Endothelial cell of umbilical vein (primary cell): ENCODE data around the gene CYP11A1. TPM values are rescaled to one million over a fixed set of nuclear protein-coding genes. Genes with fewer than 3 reads are reported as not detected.

Experiments used
- BruUV-seq: library from RNA; stranded (reverse); fragments of 400-500 nt; replicated peaks from 2 replicates; lab custom pipeline; 2021; lab: Mats Ljungman, UMichigan
- CTCF ChIA-PET: fragments of 300-600, 350-600 bp; sonication (Branson Sonifier 250); formaldehyde crosslinking; loops from one replicate; lab custom pipeline; 2021; ENCODE audit warnings: antibody characterized with exemption, inconsistent platforms; lab: Charles Lee
- POLR2A ChIA-PET: fragments of 300-600, 350-600 bp; sonication (Branson Sonifier 250); formaldehyde crosslinking; loops from one replicate; lab custom pipeline; 2021; ENCODE audit warnings: antibody characterized with exemption, inconsistent platforms; lab: Charles Lee
- DNase-seq: peaks from one replicate; pipeline ENCODE4 v3.0.0-alpha.2; 2011; ENCODE audit warnings: low read depth, low spot score
- FAIRE-seq: peaks from 2 replicates; lab custom pipeline; 2011; peaks lifted over from hg19 to GRCh38; lab: Jason Lieb, UNC
- H2AFZ ChIP-seq: 2 replicates; pipeline ENCODE4 v1.6.0; 2012; ENCODE audit warnings: low read depth, low read length, control low read depth, inconsistent platforms
- H3K27ac ChIP-seq: 2 replicates; pipeline ENCODE4 v1.5.1; 2011; ENCODE audit warnings: low read depth, mild to moderate bottlenecking, control low read depth, low read length, moderate library complexity; ENCODE audit not compliant: insufficient read depth
- H3K27me3 ChIP-seq, 2 experiments: 2 replicates each; pipeline versions ENCODE4 v1.6.0 to v1.6.1; 2011; ENCODE audit warnings: low read length in 2 of 2, mixed read lengths in 1 of 2; ENCODE audit not compliant: control insufficient read depth in 2 of 2, insufficient read depth in 2 of 2
- H3K36me3 ChIP-seq, 2 experiments: 2 replicates in 1 of 2; 3 replicates in 1 of 2; pipeline ENCODE4 v1.5.1; 2011; ENCODE audit warnings: low read length in 2 of 2, mild to moderate bottlenecking in 1 of 2, moderate library complexity in 1 of 2; ENCODE audit not compliant: control insufficient read depth in 2 of 2, insufficient read depth in 2 of 2; ENCODE audit errors: extremely low read depth in 1 of 2
- H3K4me1 ChIP-seq: 3 replicates; pipeline ENCODE4 v1.5.1; 2011; ENCODE audit warnings: mild to moderate bottlenecking, low read length; ENCODE audit not compliant: control insufficient read depth, insufficient read depth; ENCODE audit errors: extremely low read depth
- H3K4me2 ChIP-seq: 2 replicates; pipeline ENCODE4 v1.6.1; 2011; ENCODE audit warnings: low read length, control low read depth, mixed read lengths; ENCODE audit not compliant: insufficient read depth
- H3K4me3 ChIP-seq, 3 experiments: fragments of 200-600 bp in 1 of 3; sonication (generic), shearing (Covaris generic) in 1 of 3; replicated peaks in 1 of 3; 2 replicates each; pipeline ENCODE4 v1.5.1; 2011 to 2016; ENCODE audit warnings: control low read depth in 3 of 3, low read length in 3 of 3, mild to moderate bottlenecking in 2 of 3, inconsistent platforms in 1 of 3, low read depth in 1 of 3, moderate library complexity in 1 of 3; ENCODE audit not compliant: insufficient read depth in 1 of 3
- H3K79me2 ChIP-seq: 2 replicates; pipeline ENCODE4 v1.6.0; 2012; ENCODE audit warnings: low read length, inconsistent platforms; ENCODE audit not compliant: control insufficient read depth, insufficient read depth
- H3K9ac ChIP-seq: replicated peaks from 2 replicates; pipeline ENCODE3; 2011; ENCODE audit warnings: low read length, control low read depth; ENCODE audit not compliant: insufficient read depth; ENCODE audit errors: extremely low read depth
- H3K9me1 ChIP-seq: replicated peaks from 3 replicates; pipeline ENCODE4 v1.6.0; 2011; ENCODE audit warnings: mild to moderate bottlenecking, low read length; ENCODE audit not compliant: control insufficient read depth, insufficient read depth; ENCODE audit errors: extremely low read depth
- H3K9me3 ChIP-seq: replicated peaks from 2 replicates; pipeline ENCODE4 v1.5.1; 2012; ENCODE audit warnings: low read length, inconsistent platforms; ENCODE audit not compliant: control insufficient read depth, insufficient read depth
- H4K20me1 ChIP-seq: replicated peaks from 2 replicates; pipeline ENCODE3; 2011; ENCODE audit warnings: mild to moderate bottlenecking, low read length; ENCODE audit not compliant: control insufficient read depth, insufficient read depth; ENCODE audit errors: extremely low read depth
- CTCF ChIP-seq, 2 donors: IDR thresholded peaks; 1 replicate in 1 of 2; 2 replicates in 1 of 2; pipeline ENCODE4 v1.5.1; 2011; ENCODE audit warnings: low read length in 2 of 2, mild to moderate bottlenecking in 2 of 2, moderate library complexity in 2 of 2, control low read depth in 1 of 2, inconsistent platforms in 1 of 2, low read depth in 1 of 2; ENCODE audit not compliant: insufficient read depth in 1 of 2; ENCODE audit errors: extremely low read depth in 1 of 2
- EZH2 ChIP-seq: IDR thresholded peaks from 2 replicates; pipeline ENCODE4 v1.6.1; 2012; ENCODE audit warnings: borderline replicate concordance, low read depth, mild to moderate bottlenecking, moderate library complexity, low read length, inconsistent platforms; ENCODE audit not compliant: severe bottlenecking
- FOS ChIP-seq: IDR thresholded peaks from 2 replicates; pipeline ENCODE4 v1.6.1; 2011; ENCODE audit warnings: mild to moderate bottlenecking, low read length, moderate library complexity, borderline replicate concordance; ENCODE audit not compliant: insufficient read depth
- GATA2 ChIP-seq: IDR thresholded peaks from 2 replicates; pipeline ENCODE4 v1.7.0; 2011; ENCODE audit warnings: low read depth, mild to moderate bottlenecking, moderate library complexity, mixed read lengths, low read length; ENCODE audit not compliant: insufficient read length, insufficient read depth
- JUN ChIP-seq: IDR thresholded peaks from 2 replicates; pipeline ENCODE4 v1.6.1; 2011; ENCODE audit warnings: borderline replicate concordance, low read depth; ENCODE audit not compliant: insufficient read length, insufficient read depth
- MYC ChIP-seq: IDR thresholded peaks from one replicate; pipeline ENCODE4 v1.6.1; 2011; ENCODE audit warnings: mild to moderate bottlenecking, low read depth, low read length
- POLR2A ChIP-seq: IDR thresholded peaks from 2 replicates; pipeline ENCODE4 v1.6.1; 2012; ENCODE audit warnings: low read depth, mild to moderate bottlenecking, control low read depth, low read length
- POLR2AphosphoS5 ChIP-seq: IDR thresholded peaks from 2 replicates; pipeline ENCODE4 v1.6.1; 2012; ENCODE audit warnings: low read depth, mild to moderate bottlenecking, control low read depth, low read length, moderate library complexity; ENCODE audit not compliant: insufficient read depth
- dilution Hi-C: fragments of 300-500 bp; cut with MboI; formaldehyde crosslinking; loops from one replicate; pipeline ENCODE4 v1.15.0; 2019; ENCODE audit warnings: low sequenced_read_pairs; ENCODE audit not compliant: extremely low pct_ligation_motif_present
- intact Hi-C: fragments of 100-400 bp; cut with micrococcal nuclease; formaldehyde crosslinking; loops from one replicate; pipeline ENCODE4 v1.10.0; 2022
- polyA plus RNA-seq, 4 experiments: library from polyadenylated mRNA; depleted of rRNA in 3 of 4; stranded (reverse) in 3 of 4; unstranded in 1 of 4; fragments of >200 nt; gene quantifications; 2 replicates each; pipeline versions ENCODE4 v1.2.1 to v1.2.3, GENCODE V29; 2011 to 2012; ENCODE audit warnings: missing spikeins in 1 of 4
- total RNA-seq: library from RNA; stranded (reverse); gene quantifications from 2 replicates; pipeline ENCODE4 v1.2.3, GENCODE V29; 2021
- TF ChIP-seq, protein P1 (sequence below): IDR thresholded peaks from 2 replicates; pipeline ENCODE4 v1.6.1; 2011; ENCODE audit not compliant: insufficient read depth, insufficient read length

The CYP11A1 gene
- total and polyA plus RNA-seq, 2 donors (not counting 3 experiments of a cell fraction or from before 2014, with no cell fraction given): 0.08 TPM; not detected in 1

GRCh38 chr15:74327756-74328155 lies 39.7 kb downstream of the CYP11A1 start:
- POLR2A ChIA-PET: no interaction called here
- Histone ChIP-seq H3K27ac (no peak overlapping the region), H3K9me1 (no peaks in the 10 kb centered on the region), H3K4me3 (no peak overlapping the region), H3K79me2 (no peaks in the 10 kb centered on the region), H3K4me2 (no peak overlapping the region), H2AFZ (no peak overlapping the region), H4K20me1 (no peaks in the 10 kb centered on the region), H3K9me3 (no peaks in the 10 kb centered on the region), H3K27me3 (peaks cover 0 to 1% of the 10 kb centered on the region in 2 experiments), H3K36me3 (no peaks in the 10 kb centered on the region), H3K9ac (no peak overlapping the region), H3K4me1 (no peaks in the 10 kb centered on the region)
- CTCF ChIA-PET: interaction anchor here (1.3 kb wide), 1 partner anchor 20 kb away, joined by 3 read pairs; no protein-coding TSS in a partner anchor
- DNase-seq (no peak), FAIRE-seq (no peak)
- TF ChIP-seq POLR2A: no peak
- TF ChIP-seq, protein P1, sequence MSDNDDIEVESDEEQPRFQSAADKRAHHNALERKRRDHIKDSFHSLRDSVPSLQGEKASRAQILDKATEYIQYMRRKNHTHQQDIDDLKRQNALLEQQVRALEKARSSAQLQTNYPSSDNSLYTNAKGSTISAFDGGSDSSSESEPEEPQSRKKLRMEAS: no peak
- no peak for TF ChIP-seq JUN
- no peak for TF ChIP-seq CTCF (IDR thresholded peaks at IDR 0.05; ENCODE audit: extremely low read depth in 1 of 2, insufficient read depth in 1 of 2, low read depth in 1 of 2, low read length in 2 of 2)
- TF ChIP-seq GATA2: no peak
- no peak for TF ChIP-seq POLR2AphosphoS5
- TF ChIP-seq MYC: no peak
- TF ChIP-seq EZH2: no peak
- TF ChIP-seq FOS: no peak
- BruUV-seq: no TSS peak
- intact Hi-C loops (no loop called here), dilution Hi-C loops (no loop called here)
